Transverse colon (tissue), 4 donors: Measurements from ENCODE around the gene GNG14. TPM values are rescaled to one million over a fixed set of nuclear protein-coding genes. Genes with fewer than 3 reads are reported as not detected.
"Not testable (repeated sequence)": the region's sequence is repeated elsewhere in the genome, so short reads cannot be mapped to it uniquely, and the experiment has no call there.

ENCODE experiments used
- DNase-seq: peaks from one replicate; pipeline ENCODE4 v3.0.0-alpha.2; 2019
- H3K27ac ChIP-seq, 4 donors: fragments of 200-600 bp; sonication (generic); 2 replicates each; pipeline ENCODE4 v1.5.1; 2016 to 2018; ENCODE audit warnings: inconsistent platforms in 4 of 4
- H3K27me3 ChIP-seq: fragments of 200-600 bp; sonication (generic); 2 replicates; pipeline ENCODE4 v1.5.1; 2017; ENCODE audit warnings: inconsistent platforms
- H3K36me3 ChIP-seq, 4 donors: fragments of 200-600 bp; sonication (generic); 2 replicates each; pipeline ENCODE4 v1.5.1; 2017 to 2019; ENCODE audit warnings: inconsistent platforms in 4 of 4
- H3K4me1 ChIP-seq, 4 donors: fragments of 200-600 bp; sonication (generic); 2 replicates each; pipeline ENCODE4 v1.5.1; 2017 to 2020; ENCODE audit warnings: inconsistent platforms in 4 of 4
- H3K4me3 ChIP-seq, 4 donors: fragments of 200-600 bp; sonication (generic); 1 replicate in 1 of 4; 2 replicates in 3 of 4; pipeline versions ENCODE4 v1.5.1 to v1.6.1; 2017 to 2019; ENCODE audit warnings: inconsistent platforms in 4 of 4
- H3K9me3 ChIP-seq, 2 donors: fragments of 200-600 bp; sonication (generic); 2 replicates each; pipeline ENCODE4 v1.5.1; 2017 to 2019; ENCODE audit warnings: inconsistent platforms in 2 of 2
- EP300 ChIP-seq: sonication (generic); formaldehyde crosslinking; IDR thresholded peaks from one replicate; pipeline ENCODE4 v1.6.1; 2017; ENCODE audit warnings: antibody characterized with exemption, low read depth
- POLR2A ChIP-seq: fragments of 450-650 bp; IDR thresholded peaks from one replicate; pipeline ENCODE4 v1.6.1; 2016; ENCODE audit warnings: antibody characterized with exemption, mild to moderate bottlenecking, moderate library complexity
- POLR2AphosphoS5 ChIP-seq, 3 donors: sonication (generic); formaldehyde crosslinking; IDR thresholded peaks; one replicate each; pipeline ENCODE4 v1.6.1; 2016; ENCODE audit warnings: antibody characterized with exemption in 3 of 3
- WGBS, 2 donors: methylation state at CpG; one replicate each; pipeline ENCODE4 v1.1.5; 2018; ENCODE audit warnings: low coverage in 1 of 2; 5-methylcytosine and 5-hydroxymethylcytosine counted together
- in situ Hi-C, 4 donors: fragments of 200-750 bp; cut with MboI; loops; one replicate each; pipeline versions ENCODE4 v1.15.0 to v1.15.1; 2017; ENCODE audit warnings: low sequenced_read_pairs in 3 of 4, low pct_ligation_motif_present in 1 of 4, low pct_unique_long_range_greater_than_20kb in 1 of 4
- intact Hi-C: fragments of 100-400 bp; cut with DNase I; formaldehyde crosslinking; loops from one replicate; pipeline ENCODE4 v1.15.1; 2023; ENCODE audit warnings: low total_unique reads
- total RNA-seq, 4 donors: library from RNA; depleted of rRNA; stranded (reverse); fragments of >200 nt; gene quantifications; one replicate each; pipeline ENCODE4 v1.1.0, GENCODE V29; 2016
- TF ChIP-seq, protein P1 (sequence below), 5 experiments: fragments of 200-600 bp in 3 of 5; fragments of 450-650 bp in 2 of 5; sonication (generic) in 3 of 5; IDR thresholded peaks; 1 replicate in 2 of 5; 2 replicates in 3 of 5; pipeline ENCODE4 v1.5.1; 2016 to 2017; ENCODE audit warnings: antibody characterized with exemption in 5 of 5, inconsistent platforms in 3 of 5, mild to moderate bottlenecking in 2 of 5, moderate library complexity in 1 of 5

GNG14 gene
- total RNA-seq, 4 donors from 2014 or later: not detected

DNA sequence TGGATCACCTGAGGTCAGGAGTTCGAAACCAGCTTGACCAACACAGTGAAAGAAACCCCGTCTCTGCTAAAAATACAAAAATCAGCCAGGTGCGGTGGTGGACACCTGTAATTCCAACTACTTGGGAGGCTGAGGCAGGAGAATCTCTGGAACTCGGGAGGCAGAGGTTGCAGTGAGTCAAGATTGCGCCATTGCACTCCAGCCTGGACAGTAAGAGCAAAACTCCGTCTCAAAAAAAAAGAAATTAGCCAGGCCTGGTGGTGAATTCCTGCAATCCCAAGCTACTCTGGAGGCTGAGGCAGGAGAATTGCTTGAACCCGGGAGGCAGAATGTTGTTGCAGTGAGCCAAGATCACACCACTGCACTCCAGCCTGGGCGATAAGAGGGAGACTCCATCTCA is 20.8 kb downstream of the GNG14 start:
- TF ChIP-seq, protein P1, sequence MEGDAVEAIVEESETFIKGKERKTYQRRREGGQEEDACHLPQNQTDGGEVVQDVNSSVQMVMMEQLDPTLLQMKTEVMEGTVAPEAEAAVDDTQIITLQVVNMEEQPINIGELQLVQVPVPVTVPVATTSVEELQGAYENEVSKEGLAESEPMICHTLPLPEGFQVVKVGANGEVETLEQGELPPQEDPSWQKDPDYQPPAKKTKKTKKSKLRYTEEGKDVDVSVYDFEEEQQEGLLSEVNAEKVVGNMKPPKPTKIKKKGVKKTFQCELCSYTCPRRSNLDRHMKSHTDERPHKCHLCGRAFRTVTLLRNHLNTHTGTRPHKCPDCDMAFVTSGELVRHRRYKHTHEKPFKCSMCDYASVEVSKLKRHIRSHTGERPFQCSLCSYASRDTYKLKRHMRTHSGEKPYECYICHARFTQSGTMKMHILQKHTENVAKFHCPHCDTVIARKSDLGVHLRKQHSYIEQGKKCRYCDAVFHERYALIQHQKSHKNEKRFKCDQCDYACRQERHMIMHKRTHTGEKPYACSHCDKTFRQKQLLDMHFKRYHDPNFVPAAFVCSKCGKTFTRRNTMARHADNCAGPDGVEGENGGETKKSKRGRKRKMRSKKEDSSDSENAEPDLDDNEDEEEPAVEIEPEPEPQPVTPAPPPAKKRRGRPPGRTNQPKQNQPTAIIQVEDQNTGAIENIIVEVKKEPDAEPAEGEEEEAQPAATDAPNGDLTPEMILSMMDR (IDR thresholded peaks at IDR 0.05): no peak
- no peaks in the 10 kb centered on the region for H3K27me3 ChIP-seq
- no peak overlapping the region for H3K4me3 ChIP-seq
- intact Hi-C loops: no loop called here
- in situ Hi-C loops: no loop called here
- no peak overlapping the region for H3K27ac ChIP-seq
- H3K9me3 ChIP-seq: no peaks in the 10 kb centered on the region
- H3K36me3 ChIP-seq: peaks cover 0 to 69% (median 30%) of the 10 kb centered on the region in 4 donors
- H3K4me1 ChIP-seq: no peaks in the 10 kb centered on the region
- DNase-seq: no peak
- WGBS, 2 donors: 90 to 95% methylated on average over 2 to 8 of the region's 8 CpGs

- DNase-seq: no peak
- Histone ChIP-seq H3K36me3 (peaks cover 0 to 67% (median 32%) of the 10 kb centered on the region in 4 donors), H3K4me3 (no peak overlapping the region), H3K27me3 (no peaks in the 10 kb centered on the region), H3K27ac (no peak overlapping the region), H3K4me1 (no peaks in the 10 kb centered on the region), H3K9me3 (no peaks in the 10 kb centered on the region)
- TF ChIP-seq, protein P1 (IDR thresholded peaks at IDR 0.05): no peak
- TF ChIP-seq POLR2A: no peak
- intact Hi-C loops (no loop called here), in situ Hi-C loops (no loop called here)
- WGBS, 2 donors: 87% methylated on average over 11 of the region's 17 CpGs; no CpG with 5 or more reads in 1 of the 2 donors
Measured at GRCh38 chr19:12711187-12711586, 23.4 kb downstream of the GNG14 start.

DNA sequence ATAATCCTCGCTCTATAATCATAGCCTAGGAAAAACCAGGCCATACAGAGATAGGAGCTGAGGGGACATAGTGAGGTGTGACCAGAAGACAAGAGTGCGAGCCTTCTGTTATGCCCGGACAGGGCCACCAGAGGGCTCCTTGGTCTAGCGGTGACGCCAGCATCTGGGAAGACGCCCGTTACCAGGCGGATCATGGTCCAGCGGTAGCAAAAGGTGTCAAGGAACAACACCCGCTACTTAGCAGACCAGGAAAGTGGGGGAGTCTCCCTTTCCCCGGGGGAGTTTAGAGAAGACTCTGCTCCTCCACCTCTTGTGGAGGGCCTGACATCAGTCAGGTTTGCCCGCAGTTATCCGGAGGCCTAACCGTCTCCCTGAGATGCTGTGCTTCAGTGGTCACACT is 24.3 kb downstream of the GNG14 start:
- intact Hi-C loops, H3K4me1 ChIP-seq, H3K27ac ChIP-seq, H3K27me3 ChIP-seq, in situ Hi-C loops, H3K9me3 ChIP-seq, H3K4me3 ChIP-seq: not testable (repeated sequence)
- peak; percentile 46 for DNase-seq
- 64 to 89% methylated on average over 3 to 11 of the region's 14 CpGs for WGBS, 2 donors
- TF ChIP-seq, protein P1 (IDR thresholded peaks at IDR 0.05): peak in 4 of 5 experiments; percentile 37 to 49 (median 44)
- peaks cover 0 to 58% (median 31%) of the 10 kb centered on the region in 4 donors for H3K36me3 ChIP-seq

- H3K27me3 ChIP-seq, DNase-seq, H3K4me3 ChIP-seq, H3K9me3 ChIP-seq, H3K4me1 ChIP-seq, H3K27ac ChIP-seq, intact Hi-C loops, in situ Hi-C loops: not testable (repeated sequence)
- 89 to 93% methylated on average over 6 to 9 of the region's 9 CpGs for WGBS, 2 donors
- H3K36me3 ChIP-seq: peaks cover 0 to 58% (median 27%) of the 10 kb centered on the region in 4 donors
Measured at GRCh38 chr19:12713304-12713703, 25.5 kb downstream of the GNG14 start.

DNA sequence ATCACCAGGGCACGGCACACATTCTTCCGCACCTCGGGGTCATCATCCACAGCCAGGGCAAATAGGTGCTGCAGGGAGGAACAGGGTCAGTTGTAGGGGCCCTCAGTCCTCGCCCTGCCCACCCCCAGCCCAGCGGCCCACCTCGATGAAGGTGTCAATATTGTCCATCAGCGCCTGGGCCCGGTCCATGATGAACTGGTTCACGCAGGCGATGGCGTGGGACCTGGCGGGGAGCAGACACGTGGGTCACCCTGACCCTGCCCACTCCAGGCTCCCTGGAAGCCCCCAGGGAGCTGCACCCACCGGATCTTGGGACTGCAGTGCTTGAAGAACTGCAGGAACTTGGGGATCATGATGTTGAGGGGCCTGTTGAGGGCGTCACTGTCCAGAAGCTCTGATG is 27.3 kb downstream of the GNG14 start:
- TF ChIP-seq POLR2AphosphoS5 (IDR thresholded peaks at IDR 0.05) (no peak), POLR2A (no peak), EP300 (no peak)
- TF ChIP-seq, protein P1 (IDR thresholded peaks at IDR 0.05): no peak
- Histone ChIP-seq H3K9me3 (no peaks in the 10 kb centered on the region), H3K36me3 (peaks cover 0 to 45% (median 23%) of the 10 kb centered on the region in 4 donors), H3K27me3 (no peaks in the 10 kb centered on the region), H3K27ac (no peak overlapping the region), H3K4me3 (no peak overlapping the region), H3K4me1 (peaks cover 0 to 11% (median 2%) of the 10 kb centered on the region in 4 donors)
- intact Hi-C loops (no loop called here), in situ Hi-C loops (no loop called here)
- 98% methylated on average over 13 of the region's 15 CpGs; no CpG with 5 or more reads in 1 of the 2 donors for WGBS, 2 donors
- no peak for DNase-seq
